Measurements from ENCODE around the gene TMEM272.

DNA sequence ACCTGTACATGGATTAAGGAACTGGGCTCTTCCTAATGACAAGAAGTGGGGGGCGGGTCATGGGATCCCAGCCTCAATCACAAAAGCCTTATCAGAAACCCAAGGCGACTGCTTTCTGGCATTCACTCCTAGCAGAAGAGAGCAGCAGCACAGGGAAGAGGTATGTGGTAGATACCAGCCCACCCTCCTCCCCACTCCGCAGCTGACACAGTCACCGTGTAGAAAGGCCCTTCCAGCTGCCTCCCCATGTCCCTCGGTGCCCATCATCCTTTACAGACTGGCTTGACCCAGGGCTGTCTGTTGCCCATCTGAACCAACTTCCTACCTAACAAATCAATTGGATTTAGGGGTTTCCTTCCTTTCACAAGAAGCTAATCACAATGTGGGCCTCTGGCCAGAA, 37.9 kb downstream of the TMEM272 start:
- TF ChIP-seq SRF (IDR thresholded peaks at IDR 0.05; ENCODE audit: low read depth) (no peak), POLR2A (IDR thresholded peaks at IDR 0.05; ENCODE audit: borderline replicate concordance, extremely low read depth, insufficient read depth, insufficient read length) (no peak), EZH2 (IDR thresholded peaks at IDR 0.05) (no peak), POLR2AphosphoS5 (IDR thresholded peaks at IDR 0.05; ENCODE audit: low read depth, low read length) (no peak), EZH2phosphoT487 (IDR thresholded peaks at IDR 0.05; ENCODE audit: borderline replicate concordance) (no peak), ZNF274 (IDR thresholded peaks at IDR 0.05; ENCODE audit: low read depth, low read length) (no peak), FOSL1 (IDR thresholded peaks at IDR 0.05; ENCODE audit: low read depth) (no peak), RAD21 (IDR thresholded peaks at IDR 0.05; ENCODE audit: low read depth) (no peak), YY1 (IDR thresholded peaks at IDR 0.05; ENCODE audit: extremely low read depth, insufficient replicate concordance, low read depth, low read length) (no peak)
- TF ChIP-seq, protein P1, sequence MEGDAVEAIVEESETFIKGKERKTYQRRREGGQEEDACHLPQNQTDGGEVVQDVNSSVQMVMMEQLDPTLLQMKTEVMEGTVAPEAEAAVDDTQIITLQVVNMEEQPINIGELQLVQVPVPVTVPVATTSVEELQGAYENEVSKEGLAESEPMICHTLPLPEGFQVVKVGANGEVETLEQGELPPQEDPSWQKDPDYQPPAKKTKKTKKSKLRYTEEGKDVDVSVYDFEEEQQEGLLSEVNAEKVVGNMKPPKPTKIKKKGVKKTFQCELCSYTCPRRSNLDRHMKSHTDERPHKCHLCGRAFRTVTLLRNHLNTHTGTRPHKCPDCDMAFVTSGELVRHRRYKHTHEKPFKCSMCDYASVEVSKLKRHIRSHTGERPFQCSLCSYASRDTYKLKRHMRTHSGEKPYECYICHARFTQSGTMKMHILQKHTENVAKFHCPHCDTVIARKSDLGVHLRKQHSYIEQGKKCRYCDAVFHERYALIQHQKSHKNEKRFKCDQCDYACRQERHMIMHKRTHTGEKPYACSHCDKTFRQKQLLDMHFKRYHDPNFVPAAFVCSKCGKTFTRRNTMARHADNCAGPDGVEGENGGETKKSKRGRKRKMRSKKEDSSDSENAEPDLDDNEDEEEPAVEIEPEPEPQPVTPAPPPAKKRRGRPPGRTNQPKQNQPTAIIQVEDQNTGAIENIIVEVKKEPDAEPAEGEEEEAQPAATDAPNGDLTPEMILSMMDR (IDR thresholded peaks at IDR 0.05 in 2 of 3, conservative IDR thresholded peaks at IDR 0.05 in 1 of 3; ENCODE audit: borderline replicate concordance in 1 of 3, insufficient read depth in 1 of 3, low read depth in 2 of 3, low read length in 2 of 3) = no peak
- TF ChIP-seq, protein P2, sequence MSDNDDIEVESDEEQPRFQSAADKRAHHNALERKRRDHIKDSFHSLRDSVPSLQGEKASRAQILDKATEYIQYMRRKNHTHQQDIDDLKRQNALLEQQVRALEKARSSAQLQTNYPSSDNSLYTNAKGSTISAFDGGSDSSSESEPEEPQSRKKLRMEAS (IDR thresholded peaks at IDR 0.05) = no peak
